Anterior cingulate cortex (tissue), 58 donors: ENCODE measurements around the gene DIP2C.

ENCODE experiments used
- DNase-seq, 58 donors: peaks; one replicate each; lab custom pipeline; 2025; lab: John Stamatoyannopoulos, UW

The DIP2C gene

DNA sequence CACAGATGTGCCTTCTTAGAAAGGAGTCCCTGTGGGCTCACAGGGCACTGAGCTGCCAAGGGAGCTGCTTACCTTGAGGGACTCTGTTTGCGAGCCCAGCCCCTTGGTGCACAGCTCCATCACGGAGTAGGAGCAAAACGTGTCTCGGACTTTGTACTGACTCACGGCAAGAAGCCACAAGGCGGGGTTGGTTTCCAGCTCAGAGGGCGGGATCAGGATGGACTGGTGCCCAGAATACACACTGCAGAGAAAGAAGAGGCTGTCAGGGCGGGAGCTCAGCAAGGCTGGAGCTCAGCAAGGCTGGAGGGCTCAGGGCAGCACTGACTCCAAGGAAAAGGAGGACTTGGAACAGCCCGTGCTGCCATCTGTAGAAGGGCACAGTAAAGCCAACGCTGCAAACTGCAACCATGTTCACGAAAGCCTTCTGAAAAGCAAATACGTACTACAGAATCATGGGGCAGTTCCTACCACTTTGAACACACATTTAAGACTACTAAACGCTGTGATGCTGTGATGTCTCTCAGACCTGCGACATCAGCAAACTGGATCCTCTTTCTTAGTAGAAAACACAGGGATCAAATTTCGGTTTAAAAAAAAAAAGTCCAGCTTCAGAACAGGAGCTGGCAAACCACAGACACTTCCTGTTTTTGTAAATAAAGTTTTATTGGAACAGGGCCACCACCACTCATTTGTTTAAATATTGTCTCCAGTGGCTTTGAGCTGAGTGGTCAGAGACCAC is 359.9 kb downstream of the DIP2C start:
- peak in 54 of 58 donors; percentile 21 to 86 (median 66) for DNase-seq

DNA sequence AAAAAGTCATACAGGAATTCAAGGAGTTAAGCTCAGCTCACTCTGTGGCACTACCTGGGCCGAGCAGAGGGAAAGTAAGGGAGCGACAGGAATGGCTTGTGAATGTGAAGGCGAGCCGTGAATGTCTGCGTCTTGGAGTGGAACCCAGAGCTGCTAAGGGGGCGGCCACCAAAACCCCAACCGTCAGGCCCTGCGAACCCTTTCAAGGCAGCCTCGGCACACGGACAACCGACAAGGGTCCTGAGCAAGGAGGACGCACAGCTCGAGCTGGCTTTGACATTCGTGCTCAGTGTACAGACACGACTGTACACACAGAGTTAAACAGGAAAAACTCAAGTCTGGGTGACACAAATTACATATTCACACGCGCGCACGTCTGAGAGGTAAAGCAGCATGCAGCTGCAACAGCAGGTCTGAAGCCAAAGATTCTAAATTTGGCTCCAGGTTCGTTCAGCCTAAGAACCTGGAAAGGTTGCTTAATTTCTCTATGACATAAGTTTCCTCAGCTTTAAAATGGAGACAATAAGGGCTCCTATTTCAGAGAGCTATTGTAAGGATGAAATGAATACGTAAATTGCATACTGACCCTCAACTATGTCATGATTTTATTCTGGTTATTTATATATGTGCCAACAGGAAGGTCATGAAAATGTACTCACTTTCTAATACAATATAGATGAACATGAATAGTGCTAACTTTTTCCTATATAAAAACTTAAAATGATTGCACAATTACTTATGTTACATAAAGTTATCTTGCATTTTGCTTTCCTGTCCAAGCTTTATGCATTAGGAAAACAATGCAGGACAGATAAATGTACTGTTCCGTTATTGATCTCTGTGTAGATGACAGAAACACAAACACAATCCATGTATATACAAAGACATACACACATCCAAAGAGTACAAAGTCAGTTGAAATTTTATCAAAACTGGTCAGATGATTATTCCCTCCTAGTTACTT is 361.3 kb downstream of the DIP2C start:
- no peak for DNase-seq

- no peak for DNase-seq
Observed at GRCh38 chr10:326894-327635, 362.4 kb downstream of the DIP2C start.

- DNase-seq, result no peak
Observed at GRCh38 chr10:326350-326749, 363.1 kb downstream of the DIP2C start.

DNA sequence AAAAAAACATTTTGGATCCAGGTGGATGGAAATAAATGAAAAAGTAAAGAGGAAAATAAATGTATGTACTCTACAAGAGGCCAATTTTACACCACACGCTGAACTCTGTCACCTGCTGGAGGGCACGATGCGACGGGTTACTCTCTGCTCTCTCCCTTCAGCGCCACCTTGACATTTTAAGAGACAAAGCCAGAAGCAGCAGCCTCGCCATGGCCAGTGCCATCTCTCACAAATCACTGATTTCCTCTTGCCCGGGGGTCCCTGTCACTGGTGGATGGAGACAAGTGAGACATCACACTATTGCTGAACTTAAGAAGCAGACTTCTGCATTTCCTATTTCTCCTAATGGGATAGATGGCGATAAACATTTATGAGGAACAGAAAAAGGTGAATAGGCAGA is 364.2 kb downstream of the DIP2C start:
- DNase-seq, result no peak

- no peak for DNase-seq
Observed at GRCh38 chr10:324593-324992, 364.9 kb downstream of the DIP2C start.

DNA sequence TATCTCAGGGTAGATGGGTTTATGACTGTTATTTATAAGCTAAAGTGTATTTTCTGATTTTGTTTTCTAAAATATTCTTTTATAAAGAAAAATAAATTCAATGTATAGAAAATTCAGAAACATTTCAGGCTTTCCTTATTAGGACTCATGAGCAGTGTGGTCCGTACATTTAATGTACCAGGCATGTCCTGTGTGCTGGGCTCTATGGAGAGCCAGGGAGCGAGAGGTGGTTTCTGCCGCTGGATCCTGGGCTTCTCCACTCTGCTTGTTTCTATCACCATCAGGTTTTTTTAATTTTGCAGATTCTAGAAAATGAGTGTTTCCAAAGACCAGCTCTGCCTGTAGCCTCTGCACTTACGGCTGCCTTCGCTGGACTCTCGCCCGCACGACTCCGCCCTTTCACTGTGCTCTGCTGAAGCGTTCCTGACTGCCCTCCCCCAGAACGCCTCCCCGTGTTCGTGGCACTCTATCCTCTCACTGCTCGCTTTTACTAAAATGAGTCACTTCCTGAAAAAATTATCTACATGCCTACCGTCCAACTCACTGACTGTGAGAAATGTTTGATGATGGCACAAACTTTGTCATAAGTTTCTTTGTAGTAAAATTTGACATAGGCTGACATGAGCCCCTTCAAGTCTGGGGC is 365.7 kb downstream of the DIP2C start:
- DNase-seq, result peak in 31 of 58 donors; percentile 3 to 66 (median 28)

GRCh38 chr10:323046-323445 is 366.4 kb downstream of the DIP2C start:
- peak in 1 of 58 donors; percentile 34 for DNase-seq

DNA sequence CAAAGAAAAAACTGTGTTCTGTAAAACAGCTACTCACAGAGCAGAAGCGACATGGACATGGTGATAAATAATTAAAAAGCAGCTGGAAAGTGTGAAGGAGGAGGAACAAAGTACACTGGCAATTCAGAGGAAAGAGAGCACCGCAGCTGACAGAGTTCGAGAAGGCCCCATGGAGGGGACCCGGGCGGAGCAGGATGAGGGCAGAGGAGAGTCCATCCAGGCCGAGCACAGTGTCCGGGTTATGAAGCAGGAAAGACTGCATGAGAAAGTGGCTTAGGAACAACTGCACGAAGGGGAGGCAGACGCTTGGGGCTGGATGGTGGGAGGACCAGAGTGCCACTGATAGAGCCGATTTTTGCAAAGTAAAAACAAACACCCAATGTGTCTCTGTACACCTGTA is 368.7 kb downstream of the DIP2C start:
- DNase-seq, result no peak

DNA sequence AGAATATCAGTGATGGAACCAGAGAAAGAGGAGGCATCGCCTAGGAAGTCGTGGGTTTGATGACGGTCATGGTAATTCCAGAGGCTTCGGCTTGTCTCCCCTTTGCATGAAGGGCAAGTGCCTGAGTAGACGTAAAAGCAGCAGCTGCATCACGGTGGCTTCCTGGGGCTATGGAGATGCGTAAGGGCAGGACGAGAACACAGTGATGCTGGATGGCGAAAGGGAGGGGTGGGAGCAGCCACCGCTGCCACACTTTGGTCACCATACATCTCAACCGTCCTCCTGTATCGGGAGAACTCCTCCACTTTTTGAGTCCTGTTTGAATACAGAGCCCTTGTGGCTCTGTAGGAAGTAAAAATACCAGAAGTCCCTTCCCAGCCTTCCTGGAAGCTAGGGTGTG is 371.5 kb downstream of the DIP2C start:
- no peak for DNase-seq

GRCh38 chr10:317271-317769 is 372.1 kb downstream of the DIP2C start:
- no peak for DNase-seq

- DNase-seq, result no peak
Observed at GRCh38 chr10:316390-316789, 373.1 kb downstream of the DIP2C start.

- no peak for DNase-seq
Observed at GRCh38 chr10:314871-315270, 374.6 kb downstream of the DIP2C start.

GRCh38 chr10:314381-314780 is 375.1 kb downstream of the DIP2C start:
- no peak for DNase-seq

GRCh38 chr10:311901-312665 is 377.4 kb downstream of the DIP2C start:
- no peak for DNase-seq

DNA sequence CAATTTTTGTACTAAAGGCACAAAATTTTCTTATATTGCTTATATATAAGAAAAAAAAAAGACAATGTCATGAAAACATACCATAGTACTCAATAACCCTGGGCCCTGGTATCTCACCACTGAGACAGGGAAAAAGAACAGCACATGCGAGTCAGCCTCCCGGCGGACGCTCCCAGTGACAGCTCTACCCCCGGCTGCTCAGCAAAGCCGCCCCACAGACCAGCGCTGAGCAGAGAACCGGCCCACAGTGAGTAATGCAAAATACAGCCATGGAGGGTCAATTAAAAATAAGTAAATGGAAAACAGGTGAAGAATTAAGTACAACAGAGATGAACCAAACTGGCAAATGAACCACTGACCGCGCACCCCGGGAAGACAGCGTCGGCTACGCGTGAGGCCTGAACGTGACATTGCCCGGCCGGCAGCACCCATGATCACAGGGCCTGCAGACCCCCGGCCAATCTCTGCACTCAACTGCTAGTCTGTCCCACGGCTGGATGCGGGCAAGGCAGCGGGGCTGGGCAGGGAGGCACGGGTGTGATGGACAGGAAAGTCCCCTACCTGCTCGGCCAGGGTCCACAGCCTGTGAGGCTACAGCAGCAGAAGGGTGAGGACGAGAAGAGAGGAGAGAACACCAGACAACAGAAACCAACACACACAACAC is 378.4 kb downstream of the DIP2C start:
- DNase-seq, result no peak

DNA sequence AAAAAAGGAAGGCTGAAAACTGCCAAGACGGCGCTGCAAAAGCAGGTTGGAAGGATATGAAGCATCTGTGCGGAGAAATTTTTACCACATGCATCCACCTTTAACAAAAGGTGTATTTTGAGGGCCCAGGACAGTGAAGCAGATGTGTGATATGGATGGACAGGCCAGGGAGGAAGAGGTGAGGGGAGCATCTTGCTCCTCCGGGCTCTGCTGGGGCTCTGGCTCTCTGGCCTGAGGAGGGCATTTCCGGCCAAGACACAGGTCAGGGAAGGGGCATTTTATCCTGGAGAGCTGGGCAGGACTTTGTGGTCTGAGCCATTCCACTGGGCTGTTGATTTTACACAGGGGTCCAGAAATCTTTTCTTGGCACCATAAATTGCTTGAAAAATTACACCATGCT is 379.1 kb downstream of the DIP2C start:
- DNase-seq, result no peak

- no peak for DNase-seq
Observed at GRCh38 chr10:308572-309085, 380.8 kb downstream of the DIP2C start.

DNA sequence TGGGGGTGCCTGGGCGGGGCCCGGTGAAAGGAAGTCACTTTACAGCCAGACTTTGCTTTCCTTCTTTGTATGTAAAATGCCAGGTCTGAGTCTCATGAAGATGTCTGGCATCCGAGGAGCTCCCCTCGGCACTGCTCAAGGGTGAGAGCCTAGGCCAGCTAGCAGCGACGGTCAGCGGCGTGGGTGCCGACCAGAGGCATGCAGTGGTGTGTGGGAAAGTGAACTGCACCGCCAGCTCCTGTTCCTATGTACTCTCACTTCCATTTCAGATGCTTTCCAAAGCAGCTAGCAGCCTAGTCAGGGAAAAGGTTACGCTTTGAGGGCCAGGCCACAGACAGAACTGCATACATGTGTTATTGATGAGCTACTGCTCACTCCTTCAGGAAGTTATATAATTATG is 381.4 kb downstream of the DIP2C start:
- no peak for DNase-seq
